Fibroblast of the aortic adventitia (primary cell): ENCODE results near the gene EPB41L3. TPM values are rescaled to one million over a fixed set of nuclear protein-coding genes. Genes with fewer than 3 reads are reported as not detected.

Experiments used
- DNase-seq: peaks from one replicate; pipeline ENCODE4 v3.0.0-alpha.2; 2010; ENCODE audit warnings: low read depth
- H3K4me3 ChIP-seq: 2 replicates; pipeline ENCODE4 v1.5.1; 2011; ENCODE audit warnings: low read depth, mild to moderate bottlenecking, control low read depth, low read length, moderate library complexity
- CTCF ChIP-seq: IDR thresholded peaks from 2 replicates; pipeline ENCODE4 v1.5.1; 2011; ENCODE audit warnings: mild to moderate bottlenecking, low read length, control low read depth, inconsistent platforms; ENCODE audit not compliant: insufficient read depth
- total RNA-seq: library from RNA; depleted of rRNA; stranded (reverse); fragments of >200 nt; gene quantifications from 2 replicates; pipeline ENCODE4 v1.2.3, GENCODE V29; 2012; ENCODE audit warnings: low replicate concordance

EPB41L3 gene
- total RNA-seq, 1 donor: 28.0 TPM

GRCh38 chr18:5520464-5520863 lies 23.3 kb downstream of the EPB41L3 start:
- no peak overlapping the region for H3K4me3 ChIP-seq
- TF ChIP-seq CTCF: no peak
- no peak for DNase-seq

- no peak for TF ChIP-seq CTCF
- peak overlapping the region; percentile 51 for H3K4me3 ChIP-seq
- peak; percentile 73 for DNase-seq
These were observed 24.1 kb downstream of the EPB41L3 start for GRCh38 chr18:5519448-5520298.

DNA sequence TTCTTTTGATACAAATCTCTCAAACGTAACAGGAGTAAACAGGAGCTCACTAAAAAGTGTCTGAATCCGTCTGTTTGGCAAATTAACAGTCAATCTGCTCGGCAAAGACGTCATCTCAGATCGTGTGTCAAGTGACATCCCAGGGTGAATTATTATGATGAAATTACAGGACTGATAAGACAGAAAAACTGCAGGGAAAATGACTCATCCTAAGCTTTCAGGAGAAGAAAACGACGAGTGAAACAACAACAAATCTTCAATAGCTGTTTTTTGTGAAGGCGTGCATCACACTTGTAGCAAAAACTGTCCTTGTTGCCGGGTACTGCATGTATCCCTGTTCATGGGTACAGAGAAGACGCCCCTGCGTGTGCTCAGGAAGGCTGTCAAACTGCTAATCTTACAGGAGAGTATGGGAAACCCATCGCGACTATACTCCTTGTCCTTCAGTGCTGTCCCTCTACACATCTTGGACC lies 24.9 kb downstream of the EPB41L3 start:
- DNase-seq: peak; percentile 80
- TF ChIP-seq CTCF: no peak
- H3K4me3 ChIP-seq: peak overlapping the region; percentile 51

GRCh38 chr18:5518179-5518770 lies 25.5 kb downstream of the EPB41L3 start:
- no peak for TF ChIP-seq CTCF
- no peak for DNase-seq
- peak overlapping the region; percentile 51 for H3K4me3 ChIP-seq

DNA sequence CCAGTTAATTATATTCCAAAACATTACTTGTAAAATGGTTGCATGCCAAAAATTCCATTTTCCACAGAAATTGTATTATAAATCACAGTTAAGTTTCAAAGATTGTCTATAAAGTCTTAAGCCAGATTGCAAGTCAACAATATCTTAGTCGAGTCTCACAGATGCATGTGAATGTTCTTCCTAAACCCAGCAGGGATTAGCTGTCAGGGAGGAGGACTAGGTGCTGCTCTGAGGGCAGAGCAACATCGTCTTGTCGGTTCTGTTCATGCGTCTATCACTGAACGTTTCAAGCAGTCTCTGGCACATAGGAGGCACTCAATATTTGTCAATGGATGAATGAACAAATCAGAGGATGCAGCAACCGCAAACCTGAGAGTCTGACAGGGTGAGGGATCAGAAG lies 27.0 kb downstream of the EPB41L3 start:
- no peak for TF ChIP-seq CTCF
- DNase-seq: no peak
- H3K4me3 ChIP-seq: no peak overlapping the region

GRCh38 chr18:5515011-5515784 lies 28.6 kb downstream of the EPB41L3 start:
- H3K4me3 ChIP-seq: no peak overlapping the region
- no peak for TF ChIP-seq CTCF
- DNase-seq: no peak
